ENCODE results near the gene EDAR. TPM values are rescaled to one million over a fixed set of nuclear protein-coding genes. Genes with fewer than 3 reads are reported as not detected.
A peak's percentile ranks its signal among the peaks of the same experiment; 100 is the strongest.

Gene EDAR
- total RNA-seq, 1 donor from 2014 or later: 5.5 TPM

- H3K36me3 Mint-ChIP-seq: no peaks in the 10 kb centered on the region
- H3K9me3 Mint-ChIP-seq: no peaks in the 10 kb centered on the region
- H3K27ac Mint-ChIP-seq: peak overlapping the region; percentile 64
- H3K27me3 Mint-ChIP-seq (ENCODE audit: low read depth): no peaks in the 10 kb centered on the region
- H3K4me1 Mint-ChIP-seq: peaks cover 44% of the 10 kb centered on the region
- H3K4me3 Mint-ChIP-seq: no peak overlapping the region
- no peak for DNase-seq (ENCODE audit: low spot score in 2 of 2, unreplicated experiment in 2 of 2)
- TF ChIP-seq CTCF (IDR thresholded peaks at IDR 0.05; ENCODE audit: unreplicated experiment): no peak
These were observed 59.1 kb downstream of the EDAR start for GRCh38 chr2:108929807-108930425.

- TF ChIP-seq CTCF (IDR thresholded peaks at IDR 0.05; ENCODE audit: unreplicated experiment): peak; percentile 31
- no peak overlapping the region for H3K4me3 Mint-ChIP-seq
- H3K27me3 Mint-ChIP-seq (ENCODE audit: low read depth): no peaks in the 10 kb centered on the region
- H3K36me3 Mint-ChIP-seq: no peaks in the 10 kb centered on the region
- DNase-seq (ENCODE audit: low spot score in 2 of 2, unreplicated experiment in 2 of 2): no peak
- peaks cover 33% of the 10 kb centered on the region for H3K4me1 Mint-ChIP-seq
- no peak overlapping the region for H3K27ac Mint-ChIP-seq
- no peaks in the 10 kb centered on the region for H3K9me3 Mint-ChIP-seq
These were observed 60.2 kb downstream of the EDAR start for GRCh38 chr2:108928660-108929377.

GRCh38 chr2:108927936-108928659 is 60.9 kb downstream of the EDAR start:
- Mint-ChIP-seq H3K9me3 (no peaks in the 10 kb centered on the region), H3K4me1 (peaks cover 27% of the 10 kb centered on the region), H3K27ac (no peak overlapping the region), H3K27me3 (ENCODE audit: low read depth) (no peaks in the 10 kb centered on the region), H3K4me3 (no peak overlapping the region), H3K36me3 (no peaks in the 10 kb centered on the region)
- peak in 1 of 2 experiments; percentile 57 for DNase-seq (ENCODE audit: low spot score in 2 of 2, unreplicated experiment in 2 of 2)
- TF ChIP-seq CTCF (IDR thresholded peaks at IDR 0.05; ENCODE audit: unreplicated experiment): peak; percentile 90

- DNase-seq (ENCODE audit: low spot score in 2 of 2, unreplicated experiment in 2 of 2): no peak
- H3K27me3 Mint-ChIP-seq (ENCODE audit: low read depth): no peaks in the 10 kb centered on the region
- H3K9me3 Mint-ChIP-seq: no peaks in the 10 kb centered on the region
- TF ChIP-seq CTCF (IDR thresholded peaks at IDR 0.05; ENCODE audit: unreplicated experiment): no peak
- H3K4me3 Mint-ChIP-seq: no peak overlapping the region
- no peak overlapping the region for H3K27ac Mint-ChIP-seq
- no peaks in the 10 kb centered on the region for H3K36me3 Mint-ChIP-seq
- H3K4me1 Mint-ChIP-seq: peaks cover 28% of the 10 kb centered on the region
These were observed 61.6 kb downstream of the EDAR start for GRCh38 chr2:108927405-108927804.

GRCh38 chr2:108926561-108927380 is 62.2 kb downstream of the EDAR start:
- H3K27ac Mint-ChIP-seq: no peak overlapping the region
- no peaks in the 10 kb centered on the region for H3K27me3 Mint-ChIP-seq (ENCODE audit: low read depth)
- H3K9me3 Mint-ChIP-seq: no peaks in the 10 kb centered on the region
- H3K4me3 Mint-ChIP-seq: no peak overlapping the region
- no peaks in the 10 kb centered on the region for H3K36me3 Mint-ChIP-seq
- peaks cover 29% of the 10 kb centered on the region for H3K4me1 Mint-ChIP-seq
- DNase-seq (ENCODE audit: low spot score in 2 of 2, unreplicated experiment in 2 of 2): no peak
- no peak for TF ChIP-seq CTCF (IDR thresholded peaks at IDR 0.05; ENCODE audit: unreplicated experiment)

Data from mesothelial cell of epicardium (in vitro differentiated cells).